ENCODE measurements around the gene WDR45. TPM values are rescaled to one million over a fixed set of nuclear protein-coding genes. Genes with fewer than 3 reads are reported as not detected.

WDR45 gene
- total and polyA plus RNA-seq, 11 donors: 49.2 to 98.5 (median 68.5) TPM

- peak in 1 of 4 donors; percentile 1 for ATAC-seq
Observed at GRCh38 chrX:49042581-49043219, 37.0 kb downstream of the WDR45 start.

DNA sequence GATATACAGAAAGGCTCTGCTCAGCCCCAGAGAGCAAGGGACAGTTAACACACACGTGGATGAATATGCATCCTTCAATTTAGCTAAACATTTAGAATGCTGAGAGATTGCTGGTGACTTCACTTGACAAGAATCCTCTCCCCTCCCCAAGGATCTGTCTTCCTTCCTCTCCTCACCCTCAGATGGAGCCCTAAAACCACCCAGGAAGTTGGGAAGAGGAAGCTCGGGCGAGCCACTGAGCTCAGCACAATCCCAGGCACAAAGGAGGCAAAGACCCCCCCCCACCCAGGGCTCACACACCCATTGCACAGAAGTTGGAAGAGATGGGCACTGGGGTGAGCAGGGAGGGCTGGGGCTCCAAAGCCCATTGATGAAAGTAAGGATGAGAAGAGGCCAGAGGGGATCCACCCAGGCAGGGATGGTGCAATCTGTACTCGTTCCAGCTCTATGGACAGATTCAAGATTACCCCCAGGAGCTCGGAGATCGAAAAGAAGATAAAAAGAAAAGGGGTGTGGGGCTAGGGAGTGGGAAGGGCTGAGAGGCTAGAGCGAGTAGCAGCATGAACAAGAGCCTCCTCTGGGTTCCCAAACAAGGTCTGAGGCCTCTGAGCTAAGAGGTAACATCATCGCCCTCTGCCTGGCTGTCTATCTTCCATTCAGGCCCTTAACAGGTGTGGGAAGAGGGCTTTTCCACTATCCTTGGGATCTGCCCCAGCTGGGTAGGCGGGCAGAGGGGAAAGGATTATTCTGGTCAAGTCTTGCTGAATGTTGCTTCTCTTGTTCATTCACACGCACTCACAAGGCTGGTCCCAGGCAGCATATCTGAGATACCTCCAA is 37.7 kb downstream of the WDR45 start:
- Histone ChIP-seq H3K4me3 (peak overlapping the region; percentile 62 to 99 (median 85)), H3K27me3 (no peaks in the 10 kb centered on the region), H3K36me3 (peaks cover 0 to 26% (median 24%) of the 10 kb centered on the region in 9 donors), H3K27ac (peak overlapping the region; percentile 89 to 99 (median 96)), H3K4me1 (peaks cover 0 to 31% (median 13%) of the 10 kb centered on the region in 12 donors), H3K9me3 (peaks cover 0 to 8% (median 0%) of the 10 kb centered on the region in 12 donors)
- no peak for ATAC-seq
- peak in 2 of 5 donors; percentile 19 to 29 for DNase-seq
- no peak for TF ChIP-seq POLR2A (IDR thresholded peaks at IDR 0.05)
- TF ChIP-seq, protein P1, sequence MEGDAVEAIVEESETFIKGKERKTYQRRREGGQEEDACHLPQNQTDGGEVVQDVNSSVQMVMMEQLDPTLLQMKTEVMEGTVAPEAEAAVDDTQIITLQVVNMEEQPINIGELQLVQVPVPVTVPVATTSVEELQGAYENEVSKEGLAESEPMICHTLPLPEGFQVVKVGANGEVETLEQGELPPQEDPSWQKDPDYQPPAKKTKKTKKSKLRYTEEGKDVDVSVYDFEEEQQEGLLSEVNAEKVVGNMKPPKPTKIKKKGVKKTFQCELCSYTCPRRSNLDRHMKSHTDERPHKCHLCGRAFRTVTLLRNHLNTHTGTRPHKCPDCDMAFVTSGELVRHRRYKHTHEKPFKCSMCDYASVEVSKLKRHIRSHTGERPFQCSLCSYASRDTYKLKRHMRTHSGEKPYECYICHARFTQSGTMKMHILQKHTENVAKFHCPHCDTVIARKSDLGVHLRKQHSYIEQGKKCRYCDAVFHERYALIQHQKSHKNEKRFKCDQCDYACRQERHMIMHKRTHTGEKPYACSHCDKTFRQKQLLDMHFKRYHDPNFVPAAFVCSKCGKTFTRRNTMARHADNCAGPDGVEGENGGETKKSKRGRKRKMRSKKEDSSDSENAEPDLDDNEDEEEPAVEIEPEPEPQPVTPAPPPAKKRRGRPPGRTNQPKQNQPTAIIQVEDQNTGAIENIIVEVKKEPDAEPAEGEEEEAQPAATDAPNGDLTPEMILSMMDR (IDR thresholded peaks at IDR 0.05): no peak
- intact Hi-C loops (cut with DNase I): loop anchor here in 6 of 10 donors (1.0 to 10.0 kb wide), 7 partner anchors 40 to 125 kb away; partner anchors contain the start of genes OTUD5 (in 4 of the 6), GRIPAP1 (in 3 of the 6) and PIM2 (in 1 of the 6)
- WGBS, 4 donors: 9 to 29% (median 20%) methylated on average over 10 of the region's 10 CpGs

More at GRCh38 chrX:49042581-49043219, 37.0 kb downstream of the WDR45 start:
- H3K4me1 ChIP-seq: peaks cover 0 to 31% (median 13%) of the 10 kb centered on the region in 12 donors
- H3K27me3 ChIP-seq: no peaks in the 10 kb centered on the region
- H3K9me3 ChIP-seq: peaks cover 0 to 8% (median 0%) of the 10 kb centered on the region in 12 donors
- DNase-seq: peak in 3 of 5 donors; percentile 18 to 32 (median 23)
- peak overlapping the region; percentile 62 to 99 (median 85) for H3K4me3 ChIP-seq
- intact Hi-C loops (cut with DNase I): loop anchor here in 6 of 10 donors (1.0 to 10.0 kb wide), 8 partner anchors 40 to 125 kb away; partner anchors contain the start of genes GRIPAP1 (in 4 of the 6), OTUD5 (in 4 of the 6) and PIM2 (in 1 of the 6)
- TF ChIP-seq, protein P1 (IDR thresholded peaks at IDR 0.05): no peak
- no peak for TF ChIP-seq POLR2A (IDR thresholded peaks at IDR 0.05)
- H3K36me3 ChIP-seq: peaks cover 0 to 19% (median 16%) of the 10 kb centered on the region in 9 donors
- 1 to 54% (median 15%) methylated on average over 14 to 29 of the region's 29 CpGs for WGBS, 4 donors
- peak overlapping the region; percentile 89 to 99 (median 96) for H3K27ac ChIP-seq

- peaks cover 0 to 8% (median 0%) of the 10 kb centered on the region in 12 donors for H3K9me3 ChIP-seq
- no peak for TF ChIP-seq POLR2A (IDR thresholded peaks at IDR 0.05)
- TF ChIP-seq, protein P1 (IDR thresholded peaks at IDR 0.05): no peak
- H3K27me3 ChIP-seq: no peaks in the 10 kb centered on the region
- peak overlapping the region in 10 of 12 donors; percentile 50 to 99 (median 96) for H3K27ac ChIP-seq
- intact Hi-C loops (cut with DNase I): loop anchor here in 5 of 10 donors (5.0 to 10.0 kb wide), 6 partner anchors 38 to 127 kb away; partner anchors contain the start of genes OTUD5 (in 4 of the 5), GRIPAP1 (in 3 of the 5) and PIM2 (in 1 of the 5)
- 27 to 54% (median 34%) methylated on average over 7 of the region's 7 CpGs for WGBS, 4 donors
- H3K36me3 ChIP-seq: peaks cover 0 to 41% (median 34%) of the 10 kb centered on the region in 9 donors
- H3K4me1 ChIP-seq: peaks cover 0 to 31% (median 13%) of the 10 kb centered on the region in 12 donors
- DNase-seq (no peak), ATAC-seq (no peak)
- peak overlapping the region in 9 of 12 donors; percentile 15 to 99 (median 87) for H3K4me3 ChIP-seq
Observed at GRCh38 chrX:49040376-49040955, 39.2 kb downstream of the WDR45 start.
